CD4-positive, alpha-beta T cell treated with Interferon gamma for 1 hour (primary cell): ENCODE results near the gene TMEM59L.

Source experiments
- DNase-seq: peaks from one replicate; pipeline ENCODE4 v3.0.0-alpha.2; 2020

TMEM59L gene

DNA sequence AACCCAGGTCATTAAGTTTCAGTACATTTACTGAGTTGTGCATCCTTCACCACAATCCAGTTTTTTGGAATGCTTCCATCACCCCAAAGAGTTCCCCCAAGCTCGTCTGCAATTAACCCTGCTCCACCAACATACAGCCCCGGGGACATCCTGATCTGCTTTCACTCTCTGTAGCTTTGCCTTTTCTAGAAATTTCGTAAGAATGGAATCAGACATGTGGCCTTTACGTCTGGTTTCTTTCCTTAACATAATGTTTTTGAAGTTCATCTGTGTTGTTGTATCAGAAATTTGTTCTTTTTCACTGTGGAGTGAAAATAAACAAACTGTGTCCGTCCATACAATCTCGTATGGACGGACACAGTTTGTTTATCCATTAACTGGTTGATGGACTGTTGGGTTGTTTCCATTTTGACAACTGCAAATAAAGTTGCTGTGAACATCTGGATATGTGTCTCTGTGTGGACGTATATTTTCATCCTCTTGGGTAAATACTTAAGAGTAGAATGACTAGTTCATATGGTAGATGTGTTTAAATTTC, 27.1 kb downstream of the TMEM59L start:
- DNase-seq: no peak

DNA sequence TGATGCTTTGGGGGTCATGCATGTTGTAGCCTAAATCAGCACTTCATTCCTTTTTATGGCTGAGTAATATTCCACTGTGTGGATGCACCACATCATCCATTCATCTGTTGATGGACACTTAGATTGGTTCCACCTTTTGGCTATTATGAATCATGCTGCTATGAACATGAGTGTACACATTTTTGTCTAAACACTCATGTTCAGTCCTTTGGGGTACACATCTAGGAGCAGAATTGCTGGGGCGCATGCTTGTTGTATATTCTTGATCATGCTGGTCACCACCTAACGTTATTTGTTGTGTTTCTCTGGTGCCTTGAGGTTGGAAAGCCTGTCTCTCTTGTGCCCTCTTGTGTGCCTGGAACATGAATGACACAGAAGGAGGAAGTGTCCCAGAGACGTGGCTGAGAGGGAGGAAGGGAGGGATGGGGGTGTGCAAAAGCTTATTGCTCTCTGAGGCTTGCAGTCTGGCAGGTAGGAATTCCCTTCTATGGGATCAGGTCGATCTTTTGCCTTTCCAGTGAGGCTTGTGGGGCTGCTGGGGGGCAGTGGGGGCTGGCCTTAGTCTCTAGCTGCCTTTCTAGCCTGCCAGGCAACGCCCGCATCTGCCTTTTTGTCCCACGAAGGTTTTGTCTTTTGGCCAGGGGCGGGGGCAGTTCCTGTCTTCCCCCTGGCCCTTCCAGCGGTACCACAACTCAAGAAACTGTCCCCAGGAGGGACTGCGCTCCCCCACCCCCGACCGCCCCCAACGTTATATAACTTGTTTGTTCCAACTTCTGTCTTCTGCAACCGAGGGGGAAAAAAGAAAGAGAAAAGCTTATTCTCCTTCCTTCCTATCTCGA, 31.7 kb downstream of the TMEM59L start:
- peak; percentile 28 for DNase-seq

- no peak for DNase-seq
Measured at GRCh38 chr19:18645035-18645511, 32.4 kb downstream of the TMEM59L start.

DNA sequence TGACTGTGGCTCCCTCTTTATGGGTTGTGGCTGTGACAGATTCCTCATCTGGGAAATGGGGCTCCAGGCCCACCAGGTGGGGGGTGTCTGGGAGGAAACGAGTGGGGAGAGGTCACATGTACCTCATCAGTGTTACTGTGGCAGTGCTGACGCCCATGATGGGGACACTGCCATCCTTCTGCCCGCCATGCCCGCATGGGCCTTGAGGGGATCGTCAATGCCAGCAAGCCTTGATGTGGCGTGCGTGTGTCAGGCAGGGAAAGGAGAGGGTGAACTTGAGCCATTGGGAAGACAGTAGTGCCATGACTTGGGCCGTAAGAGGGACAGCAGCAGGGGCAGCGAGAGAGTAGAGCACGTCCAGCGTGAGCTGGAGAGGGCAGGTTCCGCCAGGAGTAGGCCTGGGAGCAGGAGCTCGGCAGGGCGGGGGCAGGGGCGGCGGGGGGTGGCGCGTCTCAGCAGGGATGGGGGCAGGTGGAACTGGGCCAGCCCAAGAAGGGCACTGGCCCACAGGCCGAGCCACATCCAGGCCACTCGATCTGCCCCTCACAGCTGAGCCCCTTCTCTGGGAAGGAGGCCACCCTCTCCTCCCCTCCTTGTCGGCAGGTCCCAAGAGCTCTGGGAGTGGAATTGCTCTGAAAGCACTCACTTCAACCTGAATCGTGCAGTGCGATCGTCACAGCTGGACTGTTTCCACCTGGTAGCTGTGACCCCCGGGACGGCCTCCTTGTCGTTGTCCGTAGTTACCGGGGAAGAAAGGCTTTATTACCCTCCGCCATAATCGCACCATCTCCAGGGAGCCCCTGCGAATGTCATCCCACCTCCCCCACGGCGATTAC, 34.1 kb downstream of the TMEM59L start:
- no peak for DNase-seq

DNA sequence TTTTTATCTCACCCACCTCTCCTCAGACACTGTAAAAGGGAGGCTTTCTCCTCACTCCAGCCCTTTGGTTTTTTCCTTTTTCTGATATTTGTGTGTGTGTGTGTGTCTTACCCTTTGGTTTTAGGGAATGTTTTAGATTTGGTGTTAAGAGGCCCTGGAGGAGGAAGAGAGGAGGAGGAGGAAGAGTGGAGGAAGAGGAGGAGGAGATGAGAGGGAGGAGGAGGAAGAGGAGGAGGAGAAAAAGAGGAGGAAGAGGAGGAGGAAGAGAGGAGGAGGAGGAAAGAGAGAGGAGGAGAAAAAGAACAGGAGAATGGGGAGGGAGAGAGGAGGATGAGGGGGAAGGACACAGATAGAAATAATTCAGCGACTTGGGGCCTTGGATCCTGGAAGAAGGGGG, 34.7 kb downstream of the TMEM59L start:
- no peak for DNase-seq

DNA sequence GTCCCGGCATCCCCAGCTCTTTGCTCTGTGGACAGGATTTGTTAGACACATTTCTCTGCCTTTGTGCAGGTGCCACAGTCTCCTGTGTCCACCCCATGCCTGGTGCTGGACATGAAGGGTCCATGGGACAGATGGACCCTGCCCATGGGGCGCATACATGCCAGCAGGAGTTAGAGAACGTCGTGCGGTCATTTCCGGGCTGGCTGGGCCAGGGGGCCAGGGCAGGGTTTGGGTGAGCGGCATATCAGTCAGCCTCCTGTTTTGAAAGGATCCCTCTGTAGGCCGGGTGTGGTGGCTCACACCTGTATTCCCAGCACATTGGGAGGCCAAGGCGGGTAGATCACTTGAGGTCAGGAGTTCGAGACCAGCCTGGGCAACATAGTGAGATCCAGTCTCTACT, 35.1 kb downstream of the TMEM59L start:
- DNase-seq: no peak

DNA sequence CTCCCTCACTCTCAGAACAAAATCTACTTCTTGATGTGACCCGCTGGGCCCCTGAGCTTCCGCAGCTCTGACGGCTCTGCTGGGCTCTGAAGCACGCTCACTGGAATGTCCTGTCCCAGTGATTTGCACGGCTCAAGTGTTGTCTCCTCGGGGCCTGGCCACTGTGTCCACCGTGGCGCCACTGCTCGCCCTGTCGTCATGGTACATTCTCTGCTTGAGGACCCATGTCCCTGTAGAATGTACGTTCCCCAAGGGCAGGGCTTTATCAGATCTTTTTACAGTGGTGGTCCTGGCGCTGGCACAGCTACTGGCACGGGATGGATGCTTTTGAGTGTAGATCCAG, 36.3 kb downstream of the TMEM59L start:
- no peak for DNase-seq

- no peak for DNase-seq
Measured at GRCh38 chr19:18649371-18650020, 36.8 kb downstream of the TMEM59L start.

GRCh38 chr19:18650021-18650390, 37.3 kb downstream of the TMEM59L start:
- DNase-seq: no peak

GRCh38 chr19:18650468-18651041, 37.9 kb downstream of the TMEM59L start:
- DNase-seq: no peak

DNA sequence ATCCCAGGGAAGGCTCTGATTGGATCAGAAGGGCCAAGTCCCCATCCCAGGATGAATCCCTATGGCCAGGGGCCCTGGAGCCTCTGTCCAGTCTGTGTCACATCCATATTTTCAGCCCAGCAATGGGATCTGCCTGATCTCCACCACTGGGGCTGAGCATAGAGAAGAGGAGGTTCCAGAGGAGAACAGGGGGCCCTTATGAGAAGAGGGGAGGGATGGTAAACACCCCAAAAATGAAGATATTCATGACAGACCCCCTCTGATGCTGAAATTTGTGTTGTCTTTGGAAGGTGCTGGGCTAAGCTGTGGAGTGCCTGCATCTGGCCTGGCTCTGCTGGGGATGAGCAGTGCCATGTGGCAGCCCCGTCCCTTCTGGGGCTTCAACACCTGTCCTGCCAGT, 38.6 kb downstream of the TMEM59L start:
- no peak for DNase-seq

- DNase-seq: no peak
Measured at GRCh38 chr19:18651733-18652132, 39.1 kb downstream of the TMEM59L start.

GRCh38 chr19:18653853-18654252, 41.2 kb downstream of the TMEM59L start:
- no peak for DNase-seq

- no peak for DNase-seq
Measured at GRCh38 chr19:18654469-18654868, 41.8 kb downstream of the TMEM59L start.

GRCh38 chr19:18655173-18655844, 42.6 kb downstream of the TMEM59L start:
- no peak for DNase-seq

DNA sequence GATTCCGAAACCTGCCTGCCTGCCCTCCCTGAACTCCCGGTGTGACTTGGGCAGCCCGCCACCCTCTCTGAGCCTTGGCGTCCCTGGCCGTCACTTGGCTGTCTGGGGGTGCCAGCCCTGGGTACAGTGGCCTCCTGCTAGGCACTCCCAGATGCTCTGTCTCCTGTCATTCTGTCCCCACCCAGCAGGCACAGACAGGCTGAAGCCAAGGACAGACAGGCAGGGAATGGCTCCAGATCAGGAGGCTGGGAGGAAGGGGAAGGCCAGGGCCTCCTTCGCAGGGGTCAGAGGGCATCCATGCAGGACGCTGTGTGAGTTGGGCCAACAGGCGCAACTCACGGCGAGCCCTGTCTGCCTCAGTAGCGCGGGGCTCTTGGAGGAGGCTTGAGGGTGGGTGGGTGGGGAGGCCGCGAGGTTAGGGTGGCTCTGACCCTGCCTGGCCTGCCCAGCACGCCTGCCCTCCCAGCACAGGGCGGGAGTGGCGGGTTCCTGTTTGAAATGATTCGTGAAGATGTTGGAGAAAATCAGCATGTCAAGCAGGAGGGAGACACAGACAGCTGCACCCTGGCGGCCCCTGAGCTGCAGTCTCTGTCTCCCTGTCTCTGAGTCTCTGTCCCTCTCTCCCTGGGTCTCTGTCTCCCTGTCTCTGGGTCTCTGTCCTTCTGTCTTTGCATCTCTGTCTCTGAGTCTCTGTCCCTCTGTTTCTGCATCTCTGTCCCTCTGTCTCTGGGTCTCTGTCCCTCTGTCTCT, 43.8 kb downstream of the TMEM59L start:
- no peak for DNase-seq

GRCh38 chr19:18657590-18658365, 45.1 kb downstream of the TMEM59L start:
- no peak for DNase-seq

GRCh38 chr19:18658366-18658855, 45.7 kb downstream of the TMEM59L start:
- no peak for DNase-seq

- DNase-seq: peak; percentile 24
Measured at GRCh38 chr19:18659281-18660050, 46.8 kb downstream of the TMEM59L start.
